K562 (cell line): Measurements from ENCODE around the gene TMEM164. TPM values are rescaled to one million over a fixed set of nuclear protein-coding genes. Genes with fewer than 3 reads are reported as not detected.

Source experiments
- ATAC-seq: fragments of 200-7000 bp; cut with Tn5 transposase; 3 replicates; pipeline ENCODE4 v1.9.1; 2020; ENCODE audit warnings: moderate library complexity
- BruUV-seq: library from RNA; stranded (reverse); fragments of 400-500 nt; replicated peaks from 2 replicates; lab custom pipeline; 2021; lab: Mats Ljungman, UMichigan
- CTCF ChIA-PET: fragments of 300-600 bp; formaldehyde crosslinking; extraction: SDS; loops from one replicate; lab custom pipeline; 2021; ENCODE audit warnings: low intra/inter-chr PET ratio; lab: Yijun Ruan, JAX
- POLR2A ChIA-PET: fragments of 300-600, 350-650 bp; sonication (Branson Sonifier 250); formaldehyde crosslinking; extraction: SDS; loops from one replicate; lab custom pipeline; 2021; ENCODE audit warnings: antibody characterized with exemption, inconsistent platforms; lab: Yijun Ruan, JAX
- DNase-seq, 4 experiments: peaks; one replicate each; pipeline versions ENCODE4 v3.0.0 to v3.0.0-alpha.2; 2011 to 2018; ENCODE audit warnings: low spot score in 3 of 4, mixed read lengths in 3 of 4; ENCODE audit errors: extremely low read depth in 1 of 4
- FAIRE-seq: peaks from 2 replicates; lab custom pipeline; 2011; peaks lifted over from hg19 to GRCh38; lab: Jason Lieb, UNC
- H2AFZ ChIP-seq: 2 replicates; pipeline ENCODE4 v1.6.0; 2011; ENCODE audit warnings: low read depth, low read length, control low read depth, inconsistent platforms
- H3K27ac ChIP-seq: fragments of 200-600 bp; 3 replicates; pipeline ENCODE4 v1.8.0; 2011; ENCODE audit warnings: low read depth, mild to moderate bottlenecking, control low read depth, inconsistent platforms, low read length, moderate library complexity, mixed read lengths; ENCODE audit errors: extremely low read depth
- H3K27me3 ChIP-seq, 2 experiments: fragments of 300-600 bp in 1 of 2; 2 replicates in 1 of 2; 3 replicates in 1 of 2; pipeline versions ENCODE4 v1.6.0 to v1.8.0; 2011; ENCODE audit warnings: inconsistent platforms in 2 of 2, low read length in 2 of 2, mild to moderate bottlenecking in 1 of 2, mixed read lengths in 1 of 2, moderate library complexity in 1 of 2; ENCODE audit not compliant: control insufficient read depth in 2 of 2, insufficient read depth in 2 of 2
- H3K36me3 ChIP-seq: fragments of 300-600 bp; 3 replicates; pipeline ENCODE4 v1.8.0; 2011; ENCODE audit warnings: mild to moderate bottlenecking, low read length, inconsistent platforms; ENCODE audit not compliant: control insufficient read depth, insufficient read depth
- H3K4me1 ChIP-seq, 2 experiments: fragments of 200-600 bp in 1 of 2; replicated peaks in 1 of 2; 2 replicates in 1 of 2; 3 replicates in 1 of 2; pipeline versions ENCODE4 v1.5.1 to v1.8.0; 2011; ENCODE audit warnings: inconsistent platforms in 2 of 2, low read length in 2 of 2, mild to moderate bottlenecking in 1 of 2, mixed read lengths in 1 of 2, moderate library complexity in 1 of 2; ENCODE audit not compliant: control insufficient read depth in 2 of 2, insufficient read depth in 2 of 2
- H3K4me2 ChIP-seq: 2 replicates; pipeline ENCODE4 v1.6.1; 2011; ENCODE audit warnings: low read length, control low read depth, inconsistent platforms, mixed read lengths; ENCODE audit not compliant: insufficient read depth
- H3K4me3 ChIP-seq: fragments of 200-600 bp; sonication (generic), shearing (Covaris generic); 2 replicates; pipeline ENCODE4 v1.5.1; 2016; ENCODE audit warnings: control low read depth, inconsistent platforms
- H3K79me2 ChIP-seq: fragments of 200-600 bp; 3 replicates; pipeline ENCODE4 v1.8.0; 2011; ENCODE audit warnings: low read length, inconsistent platforms; ENCODE audit not compliant: control insufficient read depth, insufficient read depth
- H3K9ac ChIP-seq, 2 experiments: 2 replicates each; pipeline versions ENCODE4 v1.6.0 to v1.6.1; 2011; ENCODE audit warnings: low read depth in 2 of 2, low read length in 2 of 2, control low read depth in 1 of 2, inconsistent platforms in 1 of 2, mild to moderate bottlenecking in 1 of 2, mixed read lengths in 1 of 2; ENCODE audit not compliant: insufficient read depth in 1 of 2
- H3K9me1 ChIP-seq: one replicate; pipeline ENCODE4 v1.6.0; 2011; ENCODE audit warnings: inconsistent platforms, mild to moderate bottlenecking, low read length, moderate library complexity; ENCODE audit not compliant: control insufficient read depth, insufficient read depth
- H3K9me3 ChIP-seq: replicated peaks from 2 replicates; pipeline ENCODE4 v1.5.1; 2011; ENCODE audit warnings: low read depth, low read length, inconsistent platforms; ENCODE audit not compliant: control insufficient read depth, insufficient read depth
- H4K20me1 ChIP-seq: replicated peaks from 2 replicates; pipeline ENCODE4 v1.6.1; 2011; ENCODE audit warnings: low read length, inconsistent platforms, mixed read lengths; ENCODE audit not compliant: control insufficient read depth, insufficient read depth
- EP300 ChIP-seq: IDR thresholded peaks from 2 replicates; pipeline ENCODE4 v1.6.1; 2012; ENCODE audit warnings: low read length, improper control_type of control experiment
- RFX1 ChIP-seq: fragments of 450-650 bp; IDR thresholded peaks from 2 replicates; pipeline ENCODE4 v1.6.1; 2016; ENCODE audit warnings: mild to moderate bottlenecking, moderate library complexity
- ZBTB1 ChIP-seq: sonication (generic); formaldehyde crosslinking; IDR thresholded peaks from 2 replicates; pipeline ENCODE4 v1.8.1; 2023; ENCODE audit warnings: missing genetic modification reagents, low read depth, mild to moderate bottlenecking, borderline replicate concordance
- ZBTB8A ChIP-seq: fragments of 450-650 bp; IDR thresholded peaks from 2 replicates; pipeline ENCODE4 v1.6.1; 2018; ENCODE audit warnings: mild to moderate bottlenecking, moderate library complexity; ENCODE audit not compliant: partially characterized antibody
- ZNF717 ChIP-seq: fragments of 250-450 bp; sonication (Bioruptor Pico); IDR thresholded peaks from 2 replicates; pipeline ENCODE4 v1.5.0; 2021
- ZNF77 ChIP-seq: fragments of 250-450 bp; sonication (Bioruptor Pico); IDR thresholded peaks from 2 replicates; pipeline ENCODE4 v1.5.0; 2020
- WGBS: fragments of 100-300 bp; shearing (Covaris generic); methylation state at CpG from one replicate; pipeline ENCODE4 v1.1.6; 2016; ENCODE audit warnings: low coverage, mixed read lengths; ENCODE audit not compliant: insufficient coverage; ENCODE audit errors: missing lambda C conversion rate; 5-methylcytosine and 5-hydroxymethylcytosine counted together
- in situ Hi-C: fragments of 300-500 bp; cut with MboI; formaldehyde crosslinking; loops from 4 replicates; pipeline ENCODE4 v1.15.0; 2018; ENCODE audit warnings: inconsistent platforms, mixed read lengths
- intact Hi-C: fragments of 100-400 bp; cut with micrococcal nuclease; formaldehyde crosslinking; loops from 2 replicates; pipeline ENCODE4 v1.14.2; 2022
- polyA plus RNA-seq, 8 experiments: library from polyadenylated mRNA; depleted of rRNA in 4 of 8; stranded (reverse) in 5 of 8; unstranded in 3 of 8; fragments of >200 nt; fragmentation: Nextera tagmentation in 2 of 8; fragmentation: Illumina TruSeq in 1 of 8; extraction: Ambion mirVana in 2 of 8; extraction: Trizol in 1 of 8; gene quantifications; 2 replicates each; pipeline versions ENCODE4 v1.2.1 to v1.2.3, GENCODE V29; 2011 to 2014; ENCODE audit warnings: inconsistent platforms in 1 of 8, missing spikeins in 1 of 8
- total RNA-seq, 7 experiments: library from RNA; depleted of rRNA in 6 of 7; stranded (reverse); fragments of >200 nt in 6 of 7; fragmentation: Illumina TruSeq in 2 of 7; extraction: Trizol in 2 of 7; gene quantifications; 2 replicates each; pipeline versions ENCODE4 v1.2.1 to v1.2.3, GENCODE V29; 2011 to 2021; ENCODE audit warnings: low replicate concordance in 1 of 7
- TF ChIP-seq, protein P1 (sequence below): fragments of 450-650 bp; IDR thresholded peaks from 2 replicates; pipeline ENCODE4 v1.6.1; 2016
- TF ChIP-seq, protein P2 (sequence below): IDR thresholded peaks from 2 replicates; pipeline ENCODE4 v1.6.1; 2016; ENCODE audit warnings: missing genetic modification characterization, missing compliant biosample characterization
- TF ChIP-seq, protein P3 (sequence below), 2 experiments: IDR thresholded peaks; 2 replicates each; pipeline ENCODE4 v1.6.1; 2012; ENCODE audit warnings: improper control_type of control experiment in 2 of 2, low read depth in 2 of 2, low read length in 2 of 2, borderline replicate concordance in 1 of 2

Gene TMEM164
- total and polyA plus RNA-seq, 9 of the 15 experiments (the other 6 are each of a cell fraction or from before 2014, with no cell fraction given) = 2.4 to 57.3 (median 23.1) TPM

DNA sequence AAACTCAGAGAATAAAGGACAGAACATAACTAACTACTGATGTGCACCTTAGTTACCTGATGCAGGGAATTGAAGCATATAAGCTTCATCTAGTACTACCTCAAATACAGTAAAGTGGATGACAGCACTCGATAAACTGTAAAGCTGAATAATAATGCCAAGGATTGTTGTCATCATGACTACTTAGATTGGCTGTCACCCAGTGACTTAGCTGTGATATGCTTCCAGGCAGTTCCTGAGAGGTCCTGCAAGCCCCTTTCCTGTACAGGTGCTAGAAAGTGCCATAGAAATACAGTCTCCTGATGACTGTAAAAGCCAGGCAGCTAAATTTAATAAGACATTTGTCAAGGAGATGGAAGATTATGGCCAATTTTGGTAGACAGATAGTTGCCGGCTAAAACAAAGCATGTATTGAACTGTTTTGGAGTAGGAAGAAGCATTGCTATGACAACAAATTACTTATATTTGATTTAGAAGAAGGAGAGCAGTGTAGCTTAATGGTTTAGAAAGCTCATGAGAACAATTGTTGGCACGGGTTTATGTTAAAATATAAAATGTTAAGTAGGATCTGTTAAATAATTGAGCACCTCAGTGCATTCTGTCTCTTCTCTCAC, 29.7 kb downstream of the TMEM164 start:
- no peak overlapping the region for H2AFZ ChIP-seq
- no TSS peak for BruUV-seq
- peaks cover 10% of the 10 kb centered on the region; the same call in 2 of the 3 replicates for H3K36me3 ChIP-seq
- ChIA-PET POLR2A (interaction anchor here (0.9 to 1.2 kb wide), 3 partner anchors 10 to 13 kb away, joined by 3 to 5 read pairs (median 4); no protein-coding TSS in a partner anchor), CTCF (interaction anchor here (0.6 kb wide), 1 partner anchor 23 kb away, joined by 3 read pairs; no protein-coding TSS in a partner anchor)
- no peak overlapping the region for H3K9ac ChIP-seq
- 75% methylated on average over 3 of the region's 3 CpGs for WGBS
- in situ Hi-C loops (no loop called here), intact Hi-C loops (no loop called here)
- no peaks in the 10 kb centered on the region; the same call in 1 of the 2 replicates for H4K20me1 ChIP-seq
- DNase-seq = no peak
- no peak for ATAC-seq
- no peaks in the 10 kb centered on the region for H3K27me3 ChIP-seq
- peaks cover 49% of the 10 kb centered on the region for H3K79me2 ChIP-seq
- H3K4me2 ChIP-seq = no peak overlapping the region
- peaks cover 0 to 4% of the 10 kb centered on the region in 2 experiments; a peak in 2 of 5 replicates for H3K4me1 ChIP-seq
- TF ChIP-seq RFX1 (no peak), EP300 (no peak), ZNF77 (CRISPR knock-in tag) (no peak), ZBTB8A (no peak), ZNF717 (CRISPR knock-in tag) (no peak), ZBTB1 (CRISPR knock-in tag) (no peak)
- TF ChIP-seq, protein P1, sequence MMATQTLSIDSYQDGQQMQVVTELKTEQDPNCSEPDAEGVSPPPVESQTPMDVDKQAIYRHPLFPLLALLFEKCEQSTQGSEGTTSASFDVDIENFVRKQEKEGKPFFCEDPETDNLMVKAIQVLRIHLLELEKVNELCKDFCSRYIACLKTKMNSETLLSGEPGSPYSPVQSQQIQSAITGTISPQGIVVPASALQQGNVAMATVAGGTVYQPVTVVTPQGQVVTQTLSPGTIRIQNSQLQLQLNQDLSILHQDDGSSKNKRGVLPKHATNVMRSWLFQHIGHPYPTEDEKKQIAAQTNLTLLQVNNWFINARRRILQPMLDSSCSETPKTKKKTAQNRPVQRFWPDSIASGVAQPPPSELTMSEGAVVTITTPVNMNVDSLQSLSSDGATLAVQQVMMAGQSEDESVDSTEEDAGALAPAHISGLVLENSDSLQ = no peak
- TF ChIP-seq, protein P2, sequence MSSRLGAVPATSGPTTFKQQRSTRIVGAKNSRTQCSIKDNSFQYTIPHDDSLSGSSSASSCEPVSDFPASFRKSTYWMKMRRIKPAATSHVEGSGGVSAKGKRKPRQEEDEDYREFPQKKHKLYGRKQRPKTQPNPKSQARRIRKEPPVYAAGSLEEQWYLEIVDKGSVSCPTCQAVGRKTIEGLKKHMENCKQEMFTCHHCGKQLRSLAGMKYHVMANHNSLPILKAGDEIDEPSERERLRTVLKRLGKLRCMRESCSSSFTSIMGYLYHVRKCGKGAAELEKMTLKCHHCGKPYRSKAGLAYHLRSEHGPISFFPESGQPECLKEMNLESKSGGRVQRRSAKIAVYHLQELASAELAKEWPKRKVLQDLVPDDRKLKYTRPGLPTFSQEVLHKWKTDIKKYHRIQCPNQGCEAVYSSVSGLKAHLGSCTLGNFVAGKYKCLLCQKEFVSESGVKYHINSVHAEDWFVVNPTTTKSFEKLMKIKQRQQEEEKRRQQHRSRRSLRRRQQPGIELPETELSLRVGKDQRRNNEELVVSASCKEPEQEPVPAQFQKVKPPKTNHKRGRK (tag) = no peak
- TF ChIP-seq, protein P3, sequence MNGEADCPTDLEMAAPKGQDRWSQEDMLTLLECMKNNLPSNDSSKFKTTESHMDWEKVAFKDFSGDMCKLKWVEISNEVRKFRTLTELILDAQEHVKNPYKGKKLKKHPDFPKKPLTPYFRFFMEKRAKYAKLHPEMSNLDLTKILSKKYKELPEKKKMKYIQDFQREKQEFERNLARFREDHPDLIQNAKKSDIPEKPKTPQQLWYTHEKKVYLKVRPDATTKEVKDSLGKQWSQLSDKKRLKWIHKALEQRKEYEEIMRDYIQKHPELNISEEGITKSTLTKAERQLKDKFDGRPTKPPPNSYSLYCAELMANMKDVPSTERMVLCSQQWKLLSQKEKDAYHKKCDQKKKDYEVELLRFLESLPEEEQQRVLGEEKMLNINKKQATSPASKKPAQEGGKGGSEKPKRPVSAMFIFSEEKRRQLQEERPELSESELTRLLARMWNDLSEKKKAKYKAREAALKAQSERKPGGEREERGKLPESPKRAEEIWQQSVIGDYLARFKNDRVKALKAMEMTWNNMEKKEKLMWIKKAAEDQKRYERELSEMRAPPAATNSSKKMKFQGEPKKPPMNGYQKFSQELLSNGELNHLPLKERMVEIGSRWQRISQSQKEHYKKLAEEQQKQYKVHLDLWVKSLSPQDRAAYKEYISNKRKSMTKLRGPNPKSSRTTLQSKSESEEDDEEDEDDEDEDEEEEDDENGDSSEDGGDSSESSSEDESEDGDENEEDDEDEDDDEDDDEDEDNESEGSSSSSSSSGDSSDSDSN (IDR thresholded peaks at IDR 0.05; ENCODE audit: borderline replicate concordance in 1 of 2, low read depth in 2 of 2, low read length in 2 of 2) = no peak
- H3K9me3 ChIP-seq = no peaks in the 10 kb centered on the region
- FAIRE-seq = no peak
- no peaks in the 10 kb centered on the region for H3K9me1 ChIP-seq
- no peak overlapping the region for H3K27ac ChIP-seq
- H3K4me3 ChIP-seq = no peak overlapping the region
